PC-3 (cell line): Measurements from ENCODE around the gene ROCK2.

Experiments
- EZH2phosphoT487 ChIP-seq: fragments of 300-600 bp; sonication (generic); IDR thresholded peaks from 2 replicates; pipeline ENCODE4 v1.6.1; 2018; ENCODE audit warnings: mild to moderate bottlenecking, antibody characterized with exemption, low read length, borderline replicate concordance
- TF ChIP-seq, protein P1 (sequence below): fragments of 300-600 bp; sonication (generic); conservative IDR thresholded peaks from 2 replicates; pipeline ENCODE4 v1.5.1; 2017; ENCODE audit warnings: antibody characterized with exemption, low read depth, mild to moderate bottlenecking, low read length

- TF ChIP-seq EZH2phosphoT487: no peak
- TF ChIP-seq, protein P1, sequence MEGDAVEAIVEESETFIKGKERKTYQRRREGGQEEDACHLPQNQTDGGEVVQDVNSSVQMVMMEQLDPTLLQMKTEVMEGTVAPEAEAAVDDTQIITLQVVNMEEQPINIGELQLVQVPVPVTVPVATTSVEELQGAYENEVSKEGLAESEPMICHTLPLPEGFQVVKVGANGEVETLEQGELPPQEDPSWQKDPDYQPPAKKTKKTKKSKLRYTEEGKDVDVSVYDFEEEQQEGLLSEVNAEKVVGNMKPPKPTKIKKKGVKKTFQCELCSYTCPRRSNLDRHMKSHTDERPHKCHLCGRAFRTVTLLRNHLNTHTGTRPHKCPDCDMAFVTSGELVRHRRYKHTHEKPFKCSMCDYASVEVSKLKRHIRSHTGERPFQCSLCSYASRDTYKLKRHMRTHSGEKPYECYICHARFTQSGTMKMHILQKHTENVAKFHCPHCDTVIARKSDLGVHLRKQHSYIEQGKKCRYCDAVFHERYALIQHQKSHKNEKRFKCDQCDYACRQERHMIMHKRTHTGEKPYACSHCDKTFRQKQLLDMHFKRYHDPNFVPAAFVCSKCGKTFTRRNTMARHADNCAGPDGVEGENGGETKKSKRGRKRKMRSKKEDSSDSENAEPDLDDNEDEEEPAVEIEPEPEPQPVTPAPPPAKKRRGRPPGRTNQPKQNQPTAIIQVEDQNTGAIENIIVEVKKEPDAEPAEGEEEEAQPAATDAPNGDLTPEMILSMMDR: no peak
Measured at GRCh38 chr2:11161747-11162146, 182.7 kb downstream of the ROCK2 start.
